Esophagus mucosa (tissue), 1 donor: ENCODE measurements around the gene RPAIN. TPM values are rescaled to one million over a fixed set of nuclear protein-coding genes. Genes with fewer than 3 reads are reported as not detected.

ENCODE experiments used
- total RNA-seq: library from RNA; stranded (reverse); gene quantifications from one replicate; pipeline ENCODE4 v1.2.4, GENCODE V29; 2023
- donor health status: DM: yes; HTN: yes; CAD: no.

RPAIN gene
- total RNA-seq, 1 donor from 2014 or later: 20.7 TPM

Other genes with a start within 250 kb of the RPAIN start
- 1.8 TPM for gene ZNF594, start 228.3 kb upstream of the RPAIN start, total RNA-seq
- 0.72 TPM for gene SCIMP, start 185.3 kb upstream of the RPAIN start, total RNA-seq
- gene RABEP1, start 137.9 kb upstream of the RPAIN start, total RNA-seq: 15.1 TPM
- gene NUP88, start 520 bp upstream of the RPAIN start, total RNA-seq: 50.4 TPM
- 183 TPM for gene C1QBP, start 19.0 kb downstream of the RPAIN start, total RNA-seq
- 11.1 TPM for gene DHX33, start 48.8 kb downstream of the RPAIN start, total RNA-seq
- gene DERL2, start 66.0 kb downstream of the RPAIN start, total RNA-seq: 35.0 TPM
- 8.1 TPM for gene MIS12, start 66.4 kb downstream of the RPAIN start, total RNA-seq
- 11.2 TPM for gene NLRP1, start 164.3 kb downstream of the RPAIN start, total RNA-seq